Measurements from ENCODE around the gene RAPGEF4.
A peak's percentile ranks its signal among the peaks of the same experiment; 100 is the strongest.

Gene RAPGEF4

DNA sequence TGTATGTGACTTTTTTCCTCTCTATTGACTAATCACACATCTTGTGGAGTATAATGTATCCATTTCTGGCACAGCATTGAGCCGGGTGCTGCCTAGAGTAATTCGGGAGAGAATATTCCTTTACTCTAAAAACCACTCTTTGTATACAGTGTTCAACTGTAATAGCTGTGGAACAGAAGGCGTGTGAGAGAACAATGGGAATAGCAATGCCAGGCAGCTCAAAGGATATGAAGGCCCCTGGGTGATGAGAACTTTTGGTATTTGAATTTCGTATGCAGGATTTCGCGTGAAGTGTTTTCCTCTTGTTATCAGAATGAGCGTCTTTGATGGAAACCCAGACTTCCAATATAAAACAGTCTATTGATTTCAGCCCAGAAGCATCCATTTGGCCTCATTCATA, 255.4 kb downstream of the RAPGEF4 start:
- Histone ChIP-seq H3K36me3 (ENCODE audit: control insufficient read depth in 1 of 2, insufficient read depth in 2 of 2, low read length in 2 of 2) (no peaks in the 10 kb centered on the region), H2BK5ac (ENCODE audit: low read depth, low read length, poor library complexity) (no peak overlapping the region), H3K79me1 (ENCODE audit: low read length) (peaks cover 7% of the 10 kb centered on the region), H2AFZ (ENCODE audit: insufficient read depth, low read length, poor library complexity) (no peak overlapping the region), H3K23ac (ENCODE audit: low read length) (no peak overlapping the region), H3K14ac (ENCODE audit: low read length) (no peak overlapping the region), H3K27ac (ENCODE audit: low read depth, low read length) (no peak overlapping the region), H3K9me3 (ENCODE audit: insufficient read depth, low read depth, low read length) (no peaks in the 10 kb centered on the region), H3K18ac (ENCODE audit: low read length) (no peak overlapping the region), H3K27me3 (ENCODE audit: insufficient read depth, low read length) (no peaks in the 10 kb centered on the region), H3K4me3 (ENCODE audit: low read depth, low read length) (no peak overlapping the region), H3K79me2 (ENCODE audit: control insufficient read depth, insufficient read depth, low read length, poor library complexity) (no peaks in the 10 kb centered on the region), H2AK5ac (ENCODE audit: low read length) (no peak overlapping the region), H4K12ac (ENCODE audit: low read depth, low read length) (no peak overlapping the region), H4K8ac (ENCODE audit: low read depth, low read length) (no peak overlapping the region), H2BK12ac (ENCODE audit: low read length) (no peak overlapping the region), H4K91ac (ENCODE audit: low read depth, low read length) (no peak overlapping the region), H3K4me1 (ENCODE audit: control insufficient read depth in 1 of 2, insufficient read depth in 2 of 2, low read length in 2 of 2) (peaks cover 12 to 16% of the 10 kb centered on the region in 2 experiments), H3K4ac (ENCODE audit: low read depth, low read length) (no peak overlapping the region), H3K9ac (ENCODE audit: low read length) (no peak overlapping the region), H3K4me2 (ENCODE audit: low read length) (no peak overlapping the region), H2BK120ac (ENCODE audit: insufficient read depth, low read length, poor library complexity) (no peak overlapping the region)
- no CpG with 5 or more reads among the region's 7 CpGs for WGBS (ENCODE audit: extremely low coverage, insufficient coverage, insufficient read length)
- peak in 1 of 2 donors; percentile 21 for DNase-seq

DNA sequence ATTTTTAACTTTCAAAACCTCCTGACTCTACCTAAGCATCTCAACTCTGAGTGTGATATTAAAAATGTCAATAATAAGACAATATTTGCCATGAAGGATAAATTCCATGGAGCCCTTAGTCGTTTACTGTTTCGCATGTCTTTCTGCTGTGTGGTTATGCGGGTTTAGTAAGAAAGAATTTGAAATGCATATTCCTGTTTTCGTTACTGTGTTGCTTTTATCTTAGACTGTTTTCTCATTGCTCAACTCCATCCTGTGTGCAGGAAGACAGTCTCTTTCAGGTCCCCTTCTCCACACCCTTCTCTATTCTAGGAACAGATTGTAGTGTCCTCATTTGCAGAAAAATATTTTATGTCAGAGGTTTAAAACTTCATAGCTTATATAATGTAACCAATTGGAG, 257.5 kb downstream of the RAPGEF4 start:
- Histone ChIP-seq H3K36me3 (ENCODE audit: control insufficient read depth in 1 of 2, insufficient read depth in 2 of 2, low read length in 2 of 2) (no peaks in the 10 kb centered on the region), H3K18ac (ENCODE audit: low read length) (no peak overlapping the region), H3K4me2 (ENCODE audit: low read length) (no peak overlapping the region), H3K9me3 (ENCODE audit: insufficient read depth, low read depth, low read length) (no peaks in the 10 kb centered on the region), H2BK120ac (ENCODE audit: insufficient read depth, low read length, poor library complexity) (no peak overlapping the region), H3K4me3 (ENCODE audit: low read depth, low read length) (no peak overlapping the region), H4K12ac (ENCODE audit: low read depth, low read length) (no peak overlapping the region), H3K79me2 (ENCODE audit: control insufficient read depth, insufficient read depth, low read length, poor library complexity) (no peaks in the 10 kb centered on the region), H3K4ac (ENCODE audit: low read depth, low read length) (no peak overlapping the region), H4K91ac (ENCODE audit: low read depth, low read length) (no peak overlapping the region), H2BK5ac (ENCODE audit: low read depth, low read length, poor library complexity) (no peak overlapping the region), H2BK12ac (ENCODE audit: low read length) (no peak overlapping the region), H3K23ac (ENCODE audit: low read length) (no peak overlapping the region), H3K14ac (ENCODE audit: low read length) (no peak overlapping the region), H2AFZ (ENCODE audit: insufficient read depth, low read length, poor library complexity) (no peak overlapping the region), H3K9ac (ENCODE audit: low read length) (no peak overlapping the region), H3K79me1 (ENCODE audit: low read length) (peaks cover 7% of the 10 kb centered on the region), H4K8ac (ENCODE audit: low read depth, low read length) (no peak overlapping the region), H3K27me3 (ENCODE audit: insufficient read depth, low read length) (no peaks in the 10 kb centered on the region), H2AK5ac (ENCODE audit: low read length) (no peak overlapping the region), H3K27ac (ENCODE audit: low read depth, low read length) (no peak overlapping the region), H3K4me1 (ENCODE audit: control insufficient read depth in 1 of 2, insufficient read depth in 2 of 2, low read length in 2 of 2) (peaks cover 12 to 19% of the 10 kb centered on the region in 2 experiments)
- WGBS (ENCODE audit: extremely low coverage, insufficient coverage, insufficient read length), result no CpG with 5 or more reads among the region's 4 CpGs
- DNase-seq, result peak; percentile 21 to 83

DNA sequence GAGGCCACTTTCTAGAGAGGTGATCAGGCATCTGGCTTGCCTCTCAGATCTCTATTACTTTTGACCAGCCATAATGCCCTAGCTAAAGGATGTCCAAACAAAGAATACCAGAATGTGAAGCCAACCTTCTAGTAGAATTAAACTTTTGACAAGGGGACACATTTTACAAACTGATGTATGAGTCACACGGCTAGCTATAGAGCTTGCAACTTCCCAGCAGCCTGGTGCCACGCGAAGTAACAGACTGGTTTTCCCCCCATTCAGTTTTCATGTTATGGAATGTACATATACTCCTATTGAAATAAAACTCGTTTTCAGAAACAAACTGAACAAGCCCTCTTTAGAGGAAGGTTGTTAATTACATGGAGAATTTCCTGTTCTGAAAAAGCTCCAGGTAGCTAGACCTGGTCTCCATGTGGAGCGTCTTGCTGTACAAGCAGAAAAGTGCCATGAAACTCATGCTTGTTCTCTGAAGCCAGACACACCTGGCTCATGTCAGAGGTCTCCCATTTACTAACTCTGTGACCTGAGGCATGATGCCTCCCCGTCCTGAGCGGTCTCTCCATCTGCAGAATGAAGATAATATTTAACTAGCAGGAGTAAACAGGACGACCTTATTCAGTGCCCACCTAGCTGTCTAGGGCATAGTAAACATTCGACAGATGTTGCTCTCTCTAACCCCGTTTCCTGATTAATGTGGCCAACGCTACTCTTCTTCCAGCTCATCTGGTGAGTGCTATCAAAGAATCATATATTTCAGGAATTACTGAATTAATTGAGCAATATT, 258.5 kb downstream of the RAPGEF4 start:
- Histone ChIP-seq H3K9ac (ENCODE audit: low read length) (no peak overlapping the region), H3K27me3 (ENCODE audit: insufficient read depth, low read length) (no peaks in the 10 kb centered on the region), H3K4me2 (ENCODE audit: low read length) (peak overlapping the region; percentile 10), H3K18ac (ENCODE audit: low read length) (no peak overlapping the region), H3K36me3 (ENCODE audit: control insufficient read depth in 1 of 2, insufficient read depth in 2 of 2, low read length in 2 of 2) (no peaks in the 10 kb centered on the region), H3K4ac (ENCODE audit: low read depth, low read length) (no peak overlapping the region), H2BK120ac (ENCODE audit: insufficient read depth, low read length, poor library complexity) (peak overlapping the region; percentile 36), H4K8ac (ENCODE audit: low read depth, low read length) (peak overlapping the region; percentile 26), H3K79me2 (ENCODE audit: control insufficient read depth, insufficient read depth, low read length, poor library complexity) (no peaks in the 10 kb centered on the region), H3K23ac (ENCODE audit: low read length) (no peak overlapping the region), H3K9me3 (ENCODE audit: insufficient read depth, low read depth, low read length) (no peaks in the 10 kb centered on the region), H4K12ac (ENCODE audit: low read depth, low read length) (no peak overlapping the region), H2BK12ac (ENCODE audit: low read length) (peak overlapping the region; percentile 37), H3K27ac (ENCODE audit: low read depth, low read length) (no peak overlapping the region), H2BK5ac (ENCODE audit: low read depth, low read length, poor library complexity) (no peak overlapping the region), H2AFZ (ENCODE audit: insufficient read depth, low read length, poor library complexity) (no peak overlapping the region), H3K4me3 (ENCODE audit: low read depth, low read length) (no peak overlapping the region), H3K79me1 (ENCODE audit: low read length) (peaks cover 7% of the 10 kb centered on the region), H3K4me1 (ENCODE audit: control insufficient read depth in 1 of 2, insufficient read depth in 2 of 2, low read length in 2 of 2) (peaks cover 12 to 19% of the 10 kb centered on the region in 2 experiments), H4K91ac (ENCODE audit: low read depth, low read length) (peak overlapping the region; percentile 70), H2AK5ac (ENCODE audit: low read length) (no peak overlapping the region), H3K14ac (ENCODE audit: low read length) (no peak overlapping the region)
- peak; percentile 22 to 31 for DNase-seq
- WGBS (ENCODE audit: extremely low coverage, insufficient coverage, insufficient read length), result no CpG with 5 or more reads among the region's 11 CpGs

DNA sequence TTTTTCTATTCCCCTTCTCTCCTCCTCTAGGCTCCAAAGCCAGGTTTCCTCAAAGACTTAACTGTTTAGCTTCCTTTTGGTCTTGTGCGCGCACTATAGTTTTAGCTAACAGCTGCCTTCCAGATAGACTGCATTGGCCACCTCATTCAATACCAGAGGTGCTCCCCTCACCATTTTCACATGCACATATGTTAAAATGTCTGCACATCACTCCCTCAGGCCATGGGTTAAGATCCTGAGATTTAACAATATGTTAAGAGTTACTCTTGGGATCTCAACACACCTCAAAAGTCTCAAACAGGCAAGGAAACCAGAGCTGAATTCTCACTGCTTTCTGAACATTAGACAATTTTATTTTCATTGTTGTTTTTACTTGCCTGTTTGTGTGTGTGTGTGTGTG, 259.2 kb downstream of the RAPGEF4 start:
- H3K9ac ChIP-seq (ENCODE audit: low read length), result no peak overlapping the region
- no peak overlapping the region for H3K14ac ChIP-seq (ENCODE audit: low read length)
- no peaks in the 10 kb centered on the region for H3K36me3 ChIP-seq (ENCODE audit: control insufficient read depth in 1 of 2, insufficient read depth in 2 of 2, low read length in 2 of 2)
- H3K4me1 ChIP-seq (ENCODE audit: control insufficient read depth in 1 of 2, insufficient read depth in 2 of 2, low read length in 2 of 2), result peaks cover 12 to 19% of the 10 kb centered on the region in 2 experiments
- H3K27ac ChIP-seq (ENCODE audit: low read depth, low read length), result peak overlapping the region; percentile 39
- H4K12ac ChIP-seq (ENCODE audit: low read depth, low read length), result no peak overlapping the region
- peaks cover 7% of the 10 kb centered on the region for H3K79me1 ChIP-seq (ENCODE audit: low read length)
- H2AK5ac ChIP-seq (ENCODE audit: low read length), result no peak overlapping the region
- no peak overlapping the region for H3K23ac ChIP-seq (ENCODE audit: low read length)
- no peaks in the 10 kb centered on the region for H3K27me3 ChIP-seq (ENCODE audit: insufficient read depth, low read length)
- no peak overlapping the region for H2AFZ ChIP-seq (ENCODE audit: insufficient read depth, low read length, poor library complexity)
- H3K9me3 ChIP-seq (ENCODE audit: insufficient read depth, low read depth, low read length), result no peaks in the 10 kb centered on the region
- H2BK5ac ChIP-seq (ENCODE audit: low read depth, low read length, poor library complexity), result no peak overlapping the region
- H2BK12ac ChIP-seq (ENCODE audit: low read length), result peak overlapping the region; percentile 66
- H2BK120ac ChIP-seq (ENCODE audit: insufficient read depth, low read length, poor library complexity), result no peak overlapping the region
- no CpG with 5 or more reads among the region's 2 CpGs for WGBS (ENCODE audit: extremely low coverage, insufficient coverage, insufficient read length)
- no peak overlapping the region for H3K4me2 ChIP-seq (ENCODE audit: low read length)
- H3K4ac ChIP-seq (ENCODE audit: low read depth, low read length), result no peak overlapping the region
- H3K18ac ChIP-seq (ENCODE audit: low read length), result no peak overlapping the region
- no peaks in the 10 kb centered on the region for H3K79me2 ChIP-seq (ENCODE audit: control insufficient read depth, insufficient read depth, low read length, poor library complexity)
- no peak overlapping the region for H3K4me3 ChIP-seq (ENCODE audit: low read depth, low read length)
- no peak overlapping the region for H4K8ac ChIP-seq (ENCODE audit: low read depth, low read length)
- no peak overlapping the region for H4K91ac ChIP-seq (ENCODE audit: low read depth, low read length)
- DNase-seq, result no peak

Data from trophoblast cell (in vitro differentiated cells and primary cell).